Choroid plexus epithelial cell (primary cell): Measurements from ENCODE around the gene BCL6B.

Experiments used
- DNase-seq: peaks from one replicate; pipeline ENCODE4 v3.0.0-alpha.2; 2010; ENCODE audit warnings: low read depth
- H3K4me3 ChIP-seq: 2 replicates; pipeline ENCODE4 v1.5.1; 2011; ENCODE audit warnings: low read depth, mild to moderate bottlenecking, control low read depth, low read length, moderate library complexity
- CTCF ChIP-seq: conservative IDR thresholded peaks from 2 replicates; pipeline ENCODE4 v1.5.1; 2011; ENCODE audit warnings: low read depth, mild to moderate bottlenecking, control low read depth, inconsistent platforms, low read length, moderate library complexity

Gene BCL6B

GRCh38 chr17:6994666-6995256, 28.1 kb upstream of the BCL6B start:
- no peak overlapping the region for H3K4me3 ChIP-seq
- DNase-seq = no peak
- TF ChIP-seq CTCF = no peak

- peak within 1 kb of the TSS; percentile 36 for H3K4me3 ChIP-seq
- no peak for TF ChIP-seq CTCF
Observed at GRCh38 chr17:6995500-6996255, 27.2 kb upstream of the BCL6B start, which contains the start of gene ALOX12. Gene ALOX12 (plus strand): TSS chr17:6996049. CDS start chr17:6996118, 69 bp downstream.

GRCh38 chr17:6996256-6997011, 26.4 kb upstream of the BCL6B start:
- no peak for DNase-seq
- peak overlapping the region; percentile 36 for H3K4me3 ChIP-seq
- TF ChIP-seq CTCF = no peak

More at GRCh38 chr17:6995500-6996255, 27.2 kb upstream of the BCL6B start, which contains the start of gene ALOX12:
- DNase-seq = no peak

- no peak for DNase-seq
- no peak overlapping the region for H3K4me3 ChIP-seq
- TF ChIP-seq CTCF = no peak
Observed at GRCh38 chr17:6997171-6997570, 25.7 kb upstream of the BCL6B start.

- H3K4me3 ChIP-seq = no peak overlapping the region
- no peak for DNase-seq
- no peak for TF ChIP-seq CTCF
Observed at GRCh38 chr17:6998855-6999508, 23.9 kb upstream of the BCL6B start.

- peak; percentile 81 for TF ChIP-seq CTCF
- peak; percentile 58 for DNase-seq
- H3K4me3 ChIP-seq = no peak overlapping the region
Observed at GRCh38 chr17:7001318-7001961, 21.4 kb upstream of the BCL6B start.
